ENCODE measurements around the gene PRRC2A.
"Not testable (repeated sequence)": the region's sequence is repeated elsewhere in the genome, so short reads cannot be mapped to it uniquely, and the experiment has no call there.

The PRRC2A gene

DNA sequence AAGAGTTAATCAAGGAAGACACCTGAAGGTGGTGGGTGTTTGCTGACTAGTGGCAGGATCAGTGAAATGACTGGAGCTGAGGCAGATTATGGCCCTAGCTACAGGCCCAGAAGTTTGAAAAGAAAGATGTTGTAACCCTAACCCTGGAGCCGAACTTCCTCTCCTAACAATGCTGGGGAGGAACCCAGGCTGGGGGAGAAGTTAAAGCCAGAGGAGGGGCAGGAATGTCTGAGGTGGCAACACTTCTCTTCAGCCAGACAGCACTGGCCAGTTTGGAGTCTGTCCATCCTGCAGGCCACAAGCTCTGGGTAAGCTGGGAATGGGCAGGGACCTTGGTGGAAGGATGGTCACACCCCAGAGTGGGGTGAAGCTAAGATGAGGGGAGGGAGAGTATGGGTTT lies 34.5 kb upstream of the PRRC2A start, which contains the start of gene LST1:
TSS of gene LST1 (plus strand) at position 270 of the 400 bp plus-strand sequence. CDS start 1,023 bp downstream, outside the sequence.
- peak; percentile 14 for DNase-seq

DNA sequence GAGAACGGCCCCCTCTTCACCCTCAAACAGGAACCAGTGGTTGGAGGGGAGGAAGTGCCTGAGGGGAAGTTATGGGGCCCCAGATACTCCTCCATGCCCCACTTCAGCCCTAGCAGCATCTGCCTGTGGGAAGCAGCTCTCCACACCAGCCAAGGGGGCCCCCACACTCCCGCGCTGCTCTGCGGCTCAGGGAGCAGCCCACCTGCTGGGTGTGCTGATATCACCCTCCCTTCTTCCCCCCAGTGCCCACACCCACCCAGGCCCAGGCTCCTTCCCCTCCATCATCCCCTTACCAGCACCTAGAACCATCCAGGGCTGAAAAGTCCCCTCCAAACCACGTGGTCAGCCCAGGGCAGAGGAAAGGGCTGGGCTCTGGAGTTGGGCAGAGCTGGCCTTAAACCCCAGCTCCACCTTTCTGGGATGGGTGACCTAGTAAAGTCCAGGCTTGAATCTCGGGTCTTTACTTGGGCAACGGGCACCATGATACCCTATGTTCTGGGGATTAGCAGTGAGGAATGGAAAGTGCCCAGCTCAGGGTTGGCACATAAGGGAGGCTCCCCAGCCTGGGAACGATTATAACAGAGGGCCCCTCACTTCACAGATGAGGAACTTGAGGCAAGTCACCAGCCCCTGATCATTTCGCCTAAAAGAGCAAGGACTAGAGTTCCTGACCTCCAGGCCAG lies 33.8 kb upstream of the PRRC2A start:
- peak; percentile 15 for DNase-seq

DNA sequence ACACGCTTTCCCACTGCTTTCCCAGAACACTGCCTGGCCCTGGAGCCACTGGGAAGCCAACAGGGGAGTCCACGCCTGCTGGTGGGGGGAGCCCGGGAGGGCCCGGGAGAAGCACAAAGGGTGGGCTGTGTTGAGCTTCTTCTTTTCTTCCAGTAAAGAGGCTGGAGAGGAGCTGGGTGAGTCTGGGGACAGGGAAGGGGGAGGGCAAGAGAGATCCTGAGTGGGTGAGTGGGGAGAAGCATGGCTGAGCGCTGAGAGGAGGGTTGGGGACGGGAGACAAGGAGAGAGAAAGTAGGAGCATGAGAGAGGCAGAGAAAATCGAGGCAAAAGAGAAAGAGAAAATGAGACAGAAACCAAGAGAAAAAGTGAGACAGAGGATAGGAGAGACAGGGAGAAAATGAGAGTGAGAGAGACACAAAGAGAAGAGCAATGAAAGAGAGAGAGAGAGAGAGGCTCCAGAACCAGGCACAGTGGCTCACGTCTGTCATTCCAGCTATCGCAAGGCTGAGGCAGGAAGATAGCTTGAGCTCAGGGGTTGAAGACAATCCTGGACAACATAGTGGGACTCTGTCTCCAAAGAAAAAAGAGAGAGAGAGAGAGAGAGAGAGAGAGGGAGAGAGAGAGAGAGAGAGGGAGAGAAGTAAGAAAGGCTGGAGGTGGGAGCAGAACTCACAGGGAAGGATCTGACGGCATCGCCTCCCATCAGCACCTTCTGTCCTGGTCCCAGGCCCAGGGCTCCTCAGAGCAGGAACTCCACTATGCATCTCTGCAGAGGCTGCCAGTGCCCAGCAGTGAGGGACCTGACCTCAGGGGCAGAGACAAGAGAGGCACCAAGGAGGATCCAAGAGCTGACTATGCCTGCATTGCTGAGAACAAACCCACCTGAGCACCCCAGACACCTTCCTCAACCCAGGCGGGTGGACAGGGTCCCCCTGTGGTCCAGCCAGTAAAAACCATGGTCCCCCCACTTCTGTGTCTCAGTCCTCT lies 32.4 kb upstream of the PRRC2A start:
- no peak for DNase-seq

DNA sequence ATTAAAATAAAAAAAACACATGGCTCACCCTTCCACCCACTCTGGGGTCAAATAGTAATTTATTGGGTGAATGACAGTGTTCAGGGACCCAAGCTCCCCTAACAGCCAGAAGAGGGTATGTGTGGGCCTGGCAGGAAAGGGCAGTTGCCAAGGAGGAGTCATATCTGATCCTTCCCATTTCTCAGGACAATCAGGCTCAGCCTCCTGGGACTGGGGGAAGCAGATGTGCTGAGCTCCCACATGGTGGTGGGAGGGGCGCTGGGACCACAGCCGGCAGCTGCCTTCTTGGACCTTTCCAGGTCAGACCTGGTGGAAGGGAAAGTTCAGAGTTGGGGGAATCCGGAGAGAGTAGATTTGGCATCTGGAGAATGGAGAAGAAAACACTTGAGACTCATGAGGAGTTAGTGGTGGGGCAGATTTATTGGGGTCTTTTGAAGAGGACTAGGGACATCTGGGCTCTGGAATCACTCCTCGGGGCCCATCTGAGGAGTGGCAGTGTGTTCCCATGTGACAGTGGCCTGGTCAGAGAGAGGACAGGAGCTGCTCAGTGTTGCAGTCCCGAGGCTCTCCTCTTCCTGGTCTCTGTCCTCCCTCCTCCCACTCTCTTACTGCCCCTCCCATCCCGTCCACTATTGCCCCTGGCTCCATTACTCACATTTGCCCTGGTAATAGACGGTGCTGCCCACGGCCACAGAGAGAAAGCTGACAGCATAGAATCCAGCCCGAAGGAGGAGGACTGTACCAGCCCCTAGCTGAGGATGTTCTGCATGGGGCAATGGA lies 31.5 kb upstream of the PRRC2A start:
- DNase-seq: no peak

DNA sequence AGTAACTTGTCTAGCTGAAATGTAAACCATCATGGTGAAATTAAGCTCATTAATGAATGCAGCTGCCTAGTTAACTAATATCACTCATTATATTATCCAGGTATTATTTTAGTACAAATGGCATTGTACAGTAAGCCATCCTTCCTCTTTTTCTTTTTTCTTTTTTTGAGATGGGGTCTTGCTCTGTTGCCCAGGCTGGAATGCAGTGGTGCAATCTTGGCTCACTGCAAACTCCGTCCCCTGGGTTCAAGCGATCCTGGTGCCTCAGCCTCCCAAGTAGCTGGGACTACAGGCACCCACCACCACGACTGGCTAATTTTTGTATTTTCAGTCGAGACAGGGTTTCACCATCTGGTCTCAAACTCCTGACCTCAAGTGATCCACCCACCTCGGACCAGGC lies 29.8 kb upstream of the PRRC2A start:
- DNase-seq: not testable (repeated sequence)

DNA sequence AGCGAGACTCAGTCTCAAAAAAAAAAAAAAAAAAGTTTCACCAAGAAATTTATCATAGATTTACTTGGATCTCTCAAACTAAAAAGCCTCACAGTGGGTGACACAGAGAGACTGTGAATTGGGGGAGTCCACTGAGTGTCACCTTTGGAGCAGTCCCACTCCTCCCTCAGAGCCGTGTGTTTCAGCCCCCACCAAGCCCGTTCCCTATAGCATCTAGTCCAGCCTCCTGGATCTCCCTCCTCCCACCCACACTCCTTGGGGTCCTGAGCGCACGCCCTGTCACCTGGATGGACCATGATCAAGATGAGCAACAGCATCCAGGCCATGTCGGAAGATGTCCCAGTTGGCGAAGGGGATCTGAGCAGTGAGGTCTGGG lies 28.1 kb upstream of the PRRC2A start:
- no peak for DNase-seq

DNA sequence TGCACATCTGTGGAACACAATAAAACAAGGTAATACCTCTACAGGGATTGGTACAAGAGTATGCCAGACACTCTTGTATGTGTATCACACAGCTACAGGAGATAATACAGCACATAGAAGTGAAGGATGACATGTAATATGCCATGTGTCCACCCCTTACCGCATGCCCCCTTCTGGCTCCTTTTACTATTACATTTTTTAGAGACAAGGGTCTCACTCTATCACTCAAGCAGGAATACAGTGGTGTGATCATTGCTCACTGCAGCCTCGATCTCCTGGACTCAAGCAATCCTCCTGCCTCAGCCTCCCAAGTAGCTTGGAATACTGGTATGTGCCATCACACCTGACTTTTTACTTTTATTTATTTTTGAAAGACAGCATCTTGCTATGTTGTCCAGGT lies 23.5 kb upstream of the PRRC2A start:
- peak; percentile 51 for DNase-seq

DNA sequence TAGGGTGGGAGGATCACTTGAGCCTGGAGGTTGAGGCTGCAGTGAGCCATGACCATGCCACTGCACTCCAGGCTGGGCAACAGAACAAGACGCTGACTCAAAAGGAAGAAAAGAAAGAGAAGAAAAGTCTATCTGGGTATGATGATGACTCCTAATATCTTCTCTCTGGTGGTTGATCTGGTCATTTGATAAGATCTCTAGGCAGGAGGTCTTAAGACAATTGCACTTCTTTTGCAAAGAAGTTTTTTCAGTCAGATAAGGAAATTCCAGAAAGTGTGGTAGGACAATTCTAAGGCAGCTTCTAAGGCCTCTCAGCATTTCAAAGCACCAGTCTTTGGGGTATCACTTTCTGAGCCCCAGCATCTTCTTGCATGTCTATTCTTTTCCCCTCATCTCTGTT lies 13.2 kb upstream of the PRRC2A start:
- DNase-seq: no peak

DNA sequence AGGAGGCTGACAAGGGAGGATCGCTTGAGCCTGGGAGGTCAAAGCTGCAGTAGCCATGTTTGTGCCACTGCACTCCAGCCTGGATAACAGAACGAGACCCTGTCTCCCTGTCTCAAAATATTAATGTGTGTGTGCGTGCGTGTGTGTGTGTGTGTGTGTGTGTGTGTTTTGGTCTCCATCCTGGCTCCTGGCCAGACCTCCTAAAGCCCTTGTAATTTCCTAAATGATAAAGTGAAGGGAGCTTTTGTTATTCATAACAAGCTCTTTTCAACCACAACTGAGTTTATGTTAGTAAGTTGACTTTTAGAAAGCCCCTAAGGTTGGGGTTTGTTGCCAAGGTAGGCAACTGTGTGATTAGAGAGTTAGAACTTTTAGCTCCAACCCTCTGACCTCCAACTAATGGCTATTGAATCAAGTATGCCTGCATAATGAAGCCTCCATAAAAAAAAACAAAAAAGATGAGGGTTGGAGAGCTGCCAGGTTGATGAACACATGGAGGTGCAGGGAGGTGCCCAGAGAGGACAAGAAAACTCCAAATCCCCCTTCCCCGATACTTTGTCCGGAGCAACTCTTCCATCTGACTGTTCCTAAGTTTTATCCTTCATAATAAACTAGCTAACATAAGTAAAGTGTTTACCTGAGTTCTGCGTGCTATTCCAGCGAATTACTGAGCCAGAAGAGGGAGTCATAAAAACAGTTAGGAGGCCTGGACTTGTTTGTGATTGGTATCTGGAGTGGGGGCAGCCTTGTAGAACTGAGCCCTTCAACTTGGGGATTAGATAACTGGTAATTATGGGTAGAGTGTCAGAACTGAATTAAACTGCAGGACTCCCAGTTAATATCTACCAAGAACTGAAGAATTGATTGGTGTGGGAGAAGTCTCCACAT lies 10.8 kb upstream of the PRRC2A start:
- no peak for DNase-seq

DNA sequence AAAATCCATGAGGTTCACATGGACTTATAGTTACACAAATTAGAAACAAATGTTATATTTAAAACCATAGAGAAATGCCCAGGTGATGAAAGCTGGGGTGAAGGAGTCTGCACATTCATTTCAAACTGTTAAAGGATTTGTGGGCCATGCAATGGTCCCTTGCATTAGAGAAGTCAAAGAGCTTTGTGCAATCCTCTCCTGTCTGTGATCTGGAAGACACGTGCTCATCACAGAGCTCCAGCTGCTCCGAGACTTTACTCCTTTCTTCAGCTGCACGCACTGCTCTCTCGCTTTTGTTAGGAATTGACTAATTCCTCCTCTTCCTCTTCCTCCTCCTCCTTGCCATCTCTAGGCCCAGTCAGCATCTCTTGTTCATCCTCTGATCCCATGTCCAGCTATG lies 9.5 kb upstream of the PRRC2A start:
- no peak for DNase-seq

DNA sequence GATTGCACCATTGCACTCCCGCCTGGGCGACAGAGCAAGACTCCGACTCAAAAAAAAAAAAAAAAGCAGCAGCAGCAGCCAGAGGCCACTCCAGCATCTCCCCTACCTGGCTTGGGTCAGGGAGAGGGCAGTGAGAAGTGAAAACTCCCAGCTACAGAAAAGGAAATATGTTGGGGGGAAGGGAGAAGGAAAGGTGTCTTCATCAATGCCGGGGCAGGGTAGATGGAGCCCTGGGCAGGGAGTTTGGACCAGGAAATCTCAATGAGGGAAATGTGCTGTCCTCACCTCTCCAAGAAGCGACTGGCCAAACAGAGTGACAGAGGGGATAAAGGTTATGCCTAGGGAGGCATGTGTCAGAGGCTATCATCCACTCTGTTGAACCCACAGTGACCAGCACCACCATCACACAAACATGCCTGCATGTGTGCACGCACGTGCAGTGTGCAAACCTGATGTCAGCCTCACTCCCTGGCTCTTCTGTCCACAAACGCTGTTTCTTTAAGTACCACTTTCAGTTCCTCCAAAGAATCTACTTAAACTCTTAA lies 6.4 kb upstream of the PRRC2A start:
- no peak for DNase-seq

DNA sequence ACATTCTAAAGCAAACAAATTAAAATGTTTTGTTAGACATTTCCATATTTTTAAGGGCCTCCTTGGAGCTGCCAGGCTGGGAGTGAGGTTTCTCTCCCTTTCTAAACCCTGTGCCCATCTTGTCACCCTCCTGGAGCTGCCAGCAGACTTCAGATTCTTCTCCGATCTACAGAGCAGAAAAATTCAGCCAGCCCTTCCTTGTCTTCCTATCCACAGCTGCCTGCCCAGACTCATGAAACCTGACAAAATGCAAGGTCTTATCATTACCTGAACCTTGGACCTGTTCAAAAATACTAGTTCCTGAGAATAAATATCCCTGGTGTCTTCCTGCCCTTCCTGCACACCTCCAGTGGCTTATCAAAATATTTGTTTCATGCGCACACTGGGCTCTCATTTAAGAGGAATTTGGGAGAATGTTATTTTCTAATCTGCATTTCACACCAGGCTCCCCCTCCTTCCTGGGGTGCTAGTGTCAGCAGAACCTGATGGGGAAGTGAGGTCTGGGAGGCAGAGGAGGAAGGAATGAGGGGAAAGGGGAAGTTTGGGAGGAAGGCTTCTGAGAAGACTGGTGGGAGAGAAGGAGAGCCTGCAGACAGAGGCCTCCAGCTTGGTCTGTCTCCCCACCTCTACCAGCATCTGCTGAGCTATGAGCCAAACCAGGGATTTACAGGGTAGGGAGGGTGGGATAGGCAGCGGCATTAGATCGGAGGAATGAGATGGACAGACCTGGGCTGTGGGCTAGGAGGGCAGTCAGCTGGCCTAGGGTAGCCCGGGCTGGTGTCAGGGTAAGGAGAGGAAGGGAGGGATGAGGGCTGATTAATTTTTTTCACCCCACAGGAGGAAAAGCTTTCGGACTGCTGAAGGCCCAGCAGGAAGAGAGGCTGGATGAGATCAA lies 5.6 kb upstream of the PRRC2A start, which contains the start of gene AIF1:
TSS of gene AIF1 (plus strand) at position 551 of the 895 bp plus-strand sequence. CDS start at position 647, 96 bp downstream.
- DNase-seq: no peak

DNA sequence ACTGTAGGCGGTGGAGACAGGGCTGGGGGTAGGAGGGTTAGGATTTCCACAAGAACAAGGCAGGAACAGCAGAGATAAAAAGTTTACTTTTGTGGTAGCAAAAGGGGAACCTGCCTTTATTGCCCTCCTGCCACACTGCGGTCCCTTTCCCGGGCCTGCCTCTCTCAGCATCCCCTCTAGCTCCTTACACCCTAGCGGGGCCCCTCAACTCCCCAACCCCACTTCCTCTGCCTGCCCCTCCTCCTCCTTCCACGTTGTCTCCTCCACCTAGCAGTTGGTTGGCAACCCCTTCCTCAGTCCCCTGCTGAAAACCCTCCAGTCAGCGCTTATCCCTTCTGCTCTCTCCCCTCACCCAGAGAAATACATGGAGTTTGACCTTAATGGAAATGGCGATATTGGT lies 4.8 kb upstream of the PRRC2A start:
- peak; percentile 51 for DNase-seq

DNA sequence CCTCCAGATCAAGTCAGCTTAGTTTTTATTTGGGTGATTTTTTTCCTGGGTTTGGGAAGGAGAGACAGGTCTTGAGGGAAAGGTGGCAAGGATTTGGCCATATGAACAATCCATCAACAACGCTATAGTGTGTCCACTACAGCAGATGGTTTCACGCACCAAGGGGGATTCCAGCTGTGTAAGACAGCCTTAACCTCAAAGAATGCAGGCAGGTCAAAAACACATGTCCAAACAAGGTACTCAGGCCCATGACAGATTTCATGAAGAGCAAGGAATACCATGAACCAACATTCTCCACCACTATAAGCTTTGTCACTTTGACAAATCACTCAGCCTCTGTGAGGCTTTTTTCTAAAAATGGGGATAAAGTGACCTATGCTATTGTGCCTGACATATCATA lies 3.5 kb upstream of the PRRC2A start:
- no peak for DNase-seq

DNA sequence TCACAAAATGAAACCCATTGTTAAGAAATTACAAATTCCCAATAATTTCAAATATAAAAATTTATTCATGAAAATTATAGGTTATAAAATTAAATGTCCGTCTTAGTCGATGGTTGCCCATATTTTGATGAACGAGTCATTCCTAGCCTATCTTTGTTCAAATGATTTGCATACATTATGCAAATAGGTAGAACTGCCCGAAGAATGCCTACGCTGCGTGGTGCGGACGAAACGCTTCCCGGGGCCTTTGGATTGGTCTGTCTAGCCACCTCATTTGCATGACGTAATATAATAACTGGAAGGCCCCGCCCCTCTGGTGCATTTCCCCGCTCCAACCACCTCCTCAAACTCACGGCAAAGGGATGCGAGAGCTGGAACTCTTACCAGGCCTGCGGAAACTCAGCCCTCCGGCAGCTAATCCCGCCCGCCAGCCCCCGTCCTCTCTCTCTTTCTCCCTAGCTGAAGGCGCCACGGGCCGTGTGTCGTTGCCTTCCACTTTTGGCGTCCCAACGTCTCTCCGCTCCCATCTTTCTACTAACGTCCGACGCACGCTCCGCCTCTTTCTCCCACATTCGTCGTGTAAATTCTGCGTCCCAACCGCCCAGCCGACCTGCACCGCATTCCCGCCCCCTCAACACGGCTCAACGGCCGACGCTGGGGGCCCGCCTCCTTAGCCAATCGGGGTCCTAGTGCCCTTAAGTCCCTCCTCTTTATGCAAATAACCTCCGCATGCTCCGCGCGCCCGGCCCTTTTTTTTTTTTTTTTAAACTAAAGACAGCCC lies 520 bp upstream of the PRRC2A start:
- peak; percentile 98 for DNase-seq

DNA sequence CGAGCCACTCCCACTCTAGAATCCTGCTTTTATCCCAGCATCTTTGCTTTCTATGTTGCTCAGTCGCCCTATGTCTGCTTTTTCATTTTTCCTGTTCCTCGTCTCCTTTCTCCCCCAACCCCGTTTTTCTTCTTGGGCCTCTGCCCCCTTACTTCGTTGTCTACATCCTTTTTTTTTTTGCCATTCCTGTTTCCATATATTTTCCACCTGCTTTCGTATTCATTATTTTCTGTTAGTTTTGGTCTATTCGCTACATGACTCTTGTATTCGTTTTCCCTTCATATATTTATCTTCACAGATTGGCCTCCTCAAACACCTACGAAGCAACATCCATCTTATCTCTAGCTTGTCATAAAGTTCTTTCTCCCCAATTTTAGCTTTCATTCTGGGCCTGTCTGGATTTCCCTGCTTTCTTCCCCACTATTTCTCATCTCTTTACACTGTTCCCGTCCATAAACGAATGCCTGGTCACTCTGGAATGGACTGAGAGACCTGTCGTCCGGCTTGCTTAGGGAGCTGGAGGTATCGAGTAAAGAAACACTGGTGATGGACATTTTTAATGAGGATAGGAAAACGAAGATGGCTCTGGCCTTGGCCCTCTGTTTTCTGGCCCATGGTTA lies 915 bp downstream of the PRRC2A start:
- DNase-seq: no peak

DNA sequence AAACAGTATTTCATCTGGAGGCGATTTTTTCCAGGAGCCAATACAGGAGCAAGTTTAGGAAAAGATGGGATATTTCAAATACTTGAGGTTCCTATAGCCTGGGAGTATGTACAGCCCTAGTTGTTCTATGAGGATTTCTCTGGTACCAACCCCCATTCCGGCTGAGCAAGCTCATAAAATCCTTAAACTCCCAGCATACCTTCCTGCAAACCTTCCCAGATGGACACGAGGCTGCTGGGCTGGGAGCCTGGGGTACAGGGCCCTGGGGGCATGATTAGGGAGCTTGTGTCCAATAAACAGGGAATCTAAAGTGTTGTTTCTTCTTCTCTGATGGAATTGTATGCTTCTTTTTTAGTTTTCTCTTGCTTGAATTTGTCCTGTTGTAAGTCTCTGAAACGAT lies 1.5 kb downstream of the PRRC2A start:
- no peak for DNase-seq

DNA sequence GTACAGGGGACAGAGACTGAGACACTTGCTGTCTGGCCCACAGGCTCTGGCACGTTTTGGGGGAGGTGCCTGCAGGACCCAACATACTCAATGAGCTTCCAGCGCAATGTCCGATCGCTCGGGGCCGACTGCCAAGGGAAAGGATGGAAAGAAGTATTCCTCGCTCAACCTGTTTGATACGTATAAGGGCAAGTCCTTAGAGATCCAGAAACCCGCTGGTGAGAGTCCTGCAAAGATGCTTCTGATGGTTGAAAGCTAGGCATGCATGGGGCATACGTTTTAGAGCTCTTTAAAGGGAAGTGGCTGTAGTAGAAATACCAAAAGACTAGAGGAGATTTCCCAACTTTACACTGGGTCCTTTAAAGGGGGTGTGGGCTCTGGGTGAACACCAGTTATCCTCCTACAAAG lies 2.2 kb downstream of the PRRC2A start:
- no peak for DNase-seq

DNA sequence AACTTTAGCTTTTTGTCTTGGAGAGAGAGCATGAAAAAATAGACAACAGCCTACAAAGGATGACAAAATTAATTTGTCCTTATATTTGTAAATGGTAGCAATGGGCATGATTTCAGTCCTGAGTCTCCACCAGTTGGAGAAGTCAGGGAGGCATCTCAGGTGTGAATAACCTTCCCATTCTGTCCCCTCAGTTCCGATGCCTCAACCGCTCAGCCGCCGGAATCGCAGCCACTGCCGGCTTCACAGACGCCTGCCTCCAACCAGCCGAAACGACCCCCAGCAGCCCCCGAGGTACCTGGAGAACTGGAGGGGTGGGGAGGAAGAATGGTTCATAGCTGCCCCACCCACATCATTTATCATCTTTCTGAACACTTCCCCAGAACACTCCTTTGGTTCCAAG lies 3.6 kb downstream of the PRRC2A start:
- DNase-seq: no peak

Measured in activated CD4-positive, alpha-beta T cell treated with anti-CD3 and anti-CD28 coated beads for 48 hours (primary cell).